ENCODE measurements around the gene PIK3C2G.

The PIK3C2G gene

DNA sequence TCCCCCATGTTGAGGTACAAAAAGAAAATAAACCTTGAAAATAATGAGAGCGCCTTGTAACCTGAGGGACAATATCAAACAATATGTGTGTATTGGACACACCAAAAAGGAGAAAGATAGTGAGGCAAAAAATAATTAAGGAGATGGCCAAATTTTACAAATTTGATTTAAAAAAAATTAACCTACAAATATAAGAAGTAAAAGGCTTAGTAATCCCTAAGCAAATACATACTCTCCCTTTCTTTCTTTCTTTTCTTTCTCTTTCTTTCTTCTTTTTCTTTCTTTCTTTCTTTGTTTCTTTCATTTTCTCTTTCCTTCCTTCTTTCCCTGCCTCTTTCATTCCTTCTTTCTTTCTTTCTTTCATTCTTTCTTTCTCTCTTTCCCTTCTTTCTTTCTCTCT is 133.4 kb downstream of the PIK3C2G start:
- no peak for DNase-seq (ENCODE audit: low read depth)
- no peak overlapping the region for H3K4me3 ChIP-seq (ENCODE audit: low read depth, low read length)

DNA sequence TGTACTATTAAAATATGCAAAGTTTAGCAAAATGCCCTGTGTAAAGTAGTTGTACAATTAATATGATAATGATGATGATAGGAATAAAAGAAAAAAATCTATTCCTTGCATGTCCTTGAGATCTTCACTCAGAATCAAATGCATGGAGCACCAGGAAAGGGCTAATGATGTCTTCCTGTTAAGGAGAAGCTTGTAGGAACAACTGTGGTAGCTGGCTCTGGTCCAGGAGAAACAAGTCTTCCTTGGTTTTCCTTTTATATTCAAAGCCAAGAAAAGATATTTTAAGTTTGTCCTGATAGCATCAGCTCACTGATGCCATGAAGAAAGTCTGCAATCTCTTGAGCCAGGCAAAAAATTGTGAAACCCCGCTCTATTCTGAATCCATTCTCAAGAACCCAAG is 138.9 kb downstream of the PIK3C2G start:
- peak; percentile 61 for DNase-seq (ENCODE audit: low read depth)
- H3K4me3 ChIP-seq (ENCODE audit: low read depth, low read length): no peak overlapping the region

DNA sequence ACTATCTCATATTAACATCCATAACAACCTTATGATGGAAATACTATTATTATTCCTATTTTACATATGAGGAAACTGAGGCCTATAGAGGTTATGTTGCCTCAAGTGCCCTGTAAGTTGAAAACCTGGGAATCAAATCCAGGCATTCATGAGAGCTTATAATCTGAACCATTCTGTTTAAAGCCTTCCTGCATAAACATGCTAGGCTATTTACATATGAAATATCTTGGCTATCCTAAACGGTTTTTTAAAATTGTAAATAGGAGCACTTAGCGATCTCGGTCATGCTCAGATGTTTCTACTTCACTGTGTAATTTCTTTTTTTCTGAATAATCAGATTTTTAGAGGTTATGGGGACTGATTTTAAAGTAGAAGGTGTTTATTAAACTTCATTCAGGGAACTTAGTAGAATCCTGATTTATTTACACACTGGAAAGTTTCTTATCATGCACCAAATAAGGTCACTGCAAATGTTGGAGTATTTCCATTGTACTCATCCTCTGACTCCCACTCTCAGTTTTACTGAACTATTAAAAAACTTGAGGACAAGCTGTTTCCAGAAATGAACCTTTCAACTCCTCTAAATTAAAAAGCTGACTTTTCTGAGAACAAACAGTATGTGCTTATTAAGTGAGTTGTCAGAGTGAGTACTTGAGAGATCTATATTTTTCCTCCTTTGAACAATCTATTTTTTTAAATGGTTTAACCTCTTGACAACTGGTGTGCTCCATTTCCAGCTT is 141.7 kb downstream of the PIK3C2G start:
- no peak for DNase-seq (ENCODE audit: low read depth)
- no peak overlapping the region for H3K4me3 ChIP-seq (ENCODE audit: low read depth, low read length)

DNA sequence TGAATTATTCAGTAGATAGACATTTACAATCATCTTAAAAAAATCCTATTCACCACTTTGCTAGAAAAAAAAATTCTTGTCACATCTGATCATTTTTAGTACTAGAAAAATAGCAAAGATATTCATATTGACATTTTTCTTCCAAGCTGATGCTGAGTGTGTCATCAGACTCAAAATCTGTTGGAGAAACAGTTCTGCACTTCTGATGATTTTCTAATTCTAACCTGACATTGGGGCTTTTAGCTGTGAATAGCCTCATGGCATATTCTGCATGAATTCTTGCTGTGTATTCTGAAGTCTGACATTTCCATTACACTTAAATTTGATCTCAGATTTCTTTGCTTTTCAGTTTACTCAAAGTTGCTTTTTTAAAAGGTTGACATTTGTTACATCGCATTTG is 150.1 kb downstream of the PIK3C2G start:
- no peak for DNase-seq (ENCODE audit: low read depth)

DNA sequence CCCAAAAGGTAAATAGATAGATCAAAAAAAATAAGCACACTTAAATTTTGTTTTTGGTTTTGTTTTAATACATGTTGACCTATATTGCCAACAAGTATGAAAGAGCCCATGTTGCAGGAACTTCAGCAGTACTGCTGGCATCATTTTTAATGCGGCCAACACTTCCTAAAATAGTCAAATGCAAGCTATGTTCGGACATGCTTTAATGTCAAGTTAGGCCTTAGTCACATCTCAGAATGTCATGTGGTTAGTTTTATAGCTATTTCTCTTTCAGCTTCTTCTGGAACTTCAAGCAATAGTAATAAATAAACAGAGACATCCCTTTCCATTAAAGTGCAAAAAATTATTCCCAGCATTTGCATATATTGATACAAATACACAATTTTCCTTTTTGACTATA is 153.4 kb downstream of the PIK3C2G start:
- no peak overlapping the region for H3K4me3 ChIP-seq (ENCODE audit: low read depth, low read length)
- DNase-seq (ENCODE audit: low read depth): no peak

More for the DNA sequence above, 150.1 kb downstream of the PIK3C2G start:
- no peak overlapping the region for H3K4me3 ChIP-seq (ENCODE audit: low read depth, low read length)

DNA sequence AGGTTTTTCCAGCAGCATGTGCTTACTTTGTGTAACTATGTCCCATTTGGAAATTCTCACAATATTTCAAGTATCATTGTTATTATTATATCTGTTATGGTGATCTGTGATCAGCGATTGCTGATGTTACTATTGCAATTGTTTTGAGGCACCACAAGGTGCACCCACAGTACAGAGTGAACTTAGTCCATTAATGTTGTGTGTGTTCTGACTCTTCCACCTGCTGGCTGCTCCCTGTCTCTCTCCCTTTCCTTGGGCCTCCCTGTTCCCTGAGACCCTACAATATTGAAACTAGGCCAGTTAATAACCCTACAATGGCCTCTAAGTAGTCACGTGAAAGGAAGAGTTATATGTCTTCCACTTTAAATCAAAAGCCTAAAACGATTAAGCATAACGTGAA is 153.9 kb downstream of the PIK3C2G start:
- H3K4me3 ChIP-seq (ENCODE audit: low read depth, low read length): no peak overlapping the region
- DNase-seq (ENCODE audit: low read depth): no peak

DNA sequence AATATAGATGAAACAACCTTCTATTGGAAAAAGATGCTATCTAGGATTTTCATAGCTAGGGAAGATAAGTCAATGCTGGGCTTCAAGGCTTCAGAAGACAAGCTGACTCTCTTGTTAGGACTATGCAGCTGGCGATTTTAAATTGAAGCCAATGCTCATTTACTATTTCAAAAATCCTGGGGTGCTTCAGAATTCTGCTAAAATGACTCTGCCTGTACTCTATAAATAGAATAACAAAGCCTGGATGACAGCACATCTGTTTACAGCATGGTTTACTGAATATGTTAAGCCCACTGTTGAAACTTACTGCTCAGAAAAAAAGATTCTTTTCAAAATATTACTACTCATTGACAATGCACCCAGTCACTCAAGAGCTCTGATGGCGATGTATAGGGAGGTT is 155.1 kb downstream of the PIK3C2G start:
- H3K4me3 ChIP-seq (ENCODE audit: low read depth, low read length): no peak overlapping the region
- DNase-seq (ENCODE audit: low read depth): no peak

DNA sequence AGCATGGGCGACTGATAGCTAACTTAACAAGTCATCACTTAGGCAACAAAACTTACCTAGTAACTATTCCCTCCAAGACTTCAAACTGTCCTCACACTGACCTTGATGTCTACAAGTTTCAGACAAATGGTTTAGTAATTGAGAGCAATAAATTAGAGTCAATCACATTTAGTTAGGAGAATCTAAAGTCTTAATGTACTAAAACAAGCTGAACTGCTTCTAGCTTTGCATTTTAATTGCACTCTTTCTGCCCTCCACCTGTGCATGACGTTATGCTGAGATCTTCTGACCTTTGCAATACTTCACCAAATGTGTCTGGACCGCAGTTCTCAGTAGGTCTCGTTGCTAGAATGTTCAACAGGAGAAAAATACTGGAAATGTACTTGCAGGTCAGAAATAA is 158.0 kb downstream of the PIK3C2G start:
- H3K4me3 ChIP-seq (ENCODE audit: low read depth, low read length): no peak overlapping the region

DNA sequence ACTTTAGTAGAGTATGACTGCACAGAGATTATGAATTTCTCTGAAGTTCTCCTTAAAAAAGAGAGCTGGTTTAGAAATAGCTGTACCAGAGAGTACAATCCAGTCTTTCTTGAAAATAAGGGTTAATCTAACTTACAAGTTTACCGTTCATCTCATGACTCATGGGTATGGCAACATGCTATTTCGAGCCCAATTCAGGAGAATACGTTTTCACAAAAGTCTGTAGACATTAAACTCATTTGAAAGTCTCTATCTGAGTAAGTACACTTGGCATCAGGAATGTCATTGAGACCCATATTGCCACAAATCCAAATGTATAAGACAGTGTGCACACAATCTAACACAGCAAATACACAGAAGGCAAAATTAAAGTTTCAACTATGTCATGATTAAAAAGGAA is 160.5 kb downstream of the PIK3C2G start:
- no peak overlapping the region for H3K4me3 ChIP-seq (ENCODE audit: low read depth, low read length)
- DNase-seq (ENCODE audit: low read depth): no peak

More for the DNA sequence above, 158.0 kb downstream of the PIK3C2G start:
- DNase-seq (ENCODE audit: low read depth): no peak

DNA sequence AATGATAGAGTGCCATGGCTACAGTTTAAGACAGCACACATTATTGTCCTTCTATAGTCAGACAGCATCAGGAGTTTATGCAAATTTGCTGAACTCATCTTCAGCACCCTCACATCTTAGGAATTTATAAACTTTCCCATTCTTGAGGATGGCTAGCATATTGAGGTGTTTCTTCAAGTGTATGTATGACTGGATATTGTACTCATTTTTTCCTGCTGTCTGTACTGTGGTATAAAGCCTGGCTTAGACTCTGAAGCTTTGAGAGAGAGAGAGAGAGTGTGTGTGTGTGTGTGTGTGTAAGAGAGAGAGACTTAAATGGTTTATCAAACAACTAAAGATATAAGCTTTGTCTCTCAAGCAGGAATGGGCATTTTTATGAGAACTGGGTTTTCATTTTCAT is 161.6 kb downstream of the PIK3C2G start:
- DNase-seq (ENCODE audit: low read depth): no peak
- no peak overlapping the region for H3K4me3 ChIP-seq (ENCODE audit: low read depth, low read length)

DNA sequence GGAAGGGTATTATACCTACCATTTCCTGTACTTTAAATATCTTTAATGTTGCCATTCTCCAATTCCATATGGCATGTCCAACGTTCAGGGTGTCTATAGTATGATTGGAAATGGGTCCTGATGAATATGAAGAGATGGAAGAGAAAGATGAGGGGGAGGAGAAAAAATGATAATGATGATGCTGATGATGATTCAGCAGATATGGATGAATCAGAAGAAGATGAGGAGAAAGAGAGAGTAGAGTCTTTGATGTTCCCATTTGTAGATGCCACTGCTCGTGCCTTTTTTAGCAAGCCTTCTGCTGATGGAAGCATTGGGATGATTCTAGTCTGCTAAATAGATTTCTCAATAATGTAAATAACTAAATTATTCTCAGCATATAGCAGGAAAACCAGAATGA is 163.5 kb downstream of the PIK3C2G start:
- no peak for DNase-seq (ENCODE audit: low read depth)

DNA sequence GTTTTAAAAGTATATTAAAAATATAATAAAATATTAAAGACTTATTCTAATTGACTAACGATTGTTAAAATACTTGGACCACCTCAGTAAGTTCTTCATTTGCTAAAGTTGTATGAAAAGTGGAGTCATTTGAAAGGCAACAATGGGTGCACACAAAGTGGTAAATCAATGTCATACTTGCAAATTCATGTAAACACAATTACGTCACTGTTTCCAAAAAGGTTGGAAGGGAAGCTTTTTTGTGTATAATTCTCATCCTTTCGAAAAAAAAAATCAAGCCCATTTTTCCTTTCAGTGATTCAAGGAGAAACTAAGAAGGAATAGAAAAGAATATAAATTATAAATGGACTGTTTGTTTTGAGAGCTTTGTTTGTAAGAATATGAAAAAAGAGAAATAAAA is 166.2 kb downstream of the PIK3C2G start:
- DNase-seq (ENCODE audit: low read depth): no peak
- H3K4me3 ChIP-seq (ENCODE audit: low read depth, low read length): no peak overlapping the region

More for the DNA sequence above, 163.5 kb downstream of the PIK3C2G start:
- no peak overlapping the region for H3K4me3 ChIP-seq (ENCODE audit: low read depth, low read length)

DNA sequence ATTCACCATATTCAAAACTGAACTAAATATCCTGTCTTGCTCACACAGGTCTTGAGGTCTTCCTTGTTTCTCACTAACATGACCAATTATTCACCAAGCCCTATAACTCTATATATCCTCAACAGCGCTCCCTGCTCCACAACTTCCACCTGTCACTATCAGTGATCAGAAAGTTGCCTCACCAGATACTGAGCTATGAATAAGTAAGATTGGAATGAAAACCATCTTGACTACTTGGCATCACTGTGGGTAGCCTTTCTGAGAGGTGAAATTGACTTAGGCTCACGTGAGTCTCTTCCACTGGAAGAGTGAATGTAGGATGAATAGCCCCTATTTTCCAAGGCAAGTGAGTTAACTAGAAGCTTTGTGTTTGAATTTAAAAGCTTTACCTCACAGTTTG is 167.1 kb downstream of the PIK3C2G start:
- no peak overlapping the region for H3K4me3 ChIP-seq (ENCODE audit: low read depth, low read length)
- no peak for DNase-seq (ENCODE audit: low read depth)

DNA sequence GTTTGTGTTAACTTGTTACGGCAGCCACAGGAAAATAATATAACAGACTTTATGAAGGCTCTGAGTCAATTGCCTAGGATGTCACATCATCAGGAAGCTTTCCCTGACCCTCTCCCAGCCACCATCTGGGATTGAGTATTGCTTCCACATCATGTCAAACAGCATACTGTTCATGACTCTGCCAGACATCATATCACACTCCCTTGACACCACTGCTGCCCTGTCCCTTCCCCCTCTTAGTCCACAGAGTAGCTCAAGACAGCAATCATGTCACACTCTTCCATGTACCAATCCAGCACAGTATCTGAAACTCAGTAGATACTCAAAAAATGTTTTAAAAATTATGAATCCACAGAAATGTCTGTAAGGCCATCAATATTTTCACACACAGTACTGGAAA is 168.0 kb downstream of the PIK3C2G start:
- no peak for DNase-seq (ENCODE audit: low read depth)
- H3K4me3 ChIP-seq (ENCODE audit: low read depth, low read length): no peak overlapping the region

DNA sequence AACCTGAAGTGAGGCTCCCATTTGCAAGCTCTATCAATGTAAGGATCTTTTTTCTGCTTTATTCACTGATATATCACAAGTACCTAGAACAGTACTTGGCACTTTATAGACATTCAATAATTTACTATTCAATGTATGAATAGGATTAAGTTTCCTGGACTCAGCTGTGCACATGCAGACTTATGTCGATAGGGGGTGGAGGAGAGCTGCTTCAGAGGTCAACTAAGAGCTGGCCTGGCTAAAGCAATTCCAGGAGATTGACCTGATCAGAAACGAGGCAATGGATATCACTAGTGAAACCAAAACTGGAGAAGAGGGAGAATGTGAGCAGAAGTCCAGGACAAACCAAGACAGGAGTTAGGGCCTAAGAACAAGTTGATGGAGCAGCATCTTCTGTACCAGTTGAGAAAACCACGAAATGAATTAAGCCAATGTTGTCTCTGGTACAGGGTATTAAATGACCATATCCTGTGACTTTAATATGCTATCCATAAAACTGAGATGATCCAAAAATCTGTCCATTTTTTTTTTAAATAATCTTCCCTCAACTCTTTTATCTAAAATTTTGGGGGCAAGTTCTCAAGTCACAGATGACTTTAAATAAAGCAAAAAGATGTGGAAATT is 169.2 kb downstream of the PIK3C2G start:
- DNase-seq (ENCODE audit: low read depth): no peak
- no peak overlapping the region for H3K4me3 ChIP-seq (ENCODE audit: low read depth, low read length)

DNA sequence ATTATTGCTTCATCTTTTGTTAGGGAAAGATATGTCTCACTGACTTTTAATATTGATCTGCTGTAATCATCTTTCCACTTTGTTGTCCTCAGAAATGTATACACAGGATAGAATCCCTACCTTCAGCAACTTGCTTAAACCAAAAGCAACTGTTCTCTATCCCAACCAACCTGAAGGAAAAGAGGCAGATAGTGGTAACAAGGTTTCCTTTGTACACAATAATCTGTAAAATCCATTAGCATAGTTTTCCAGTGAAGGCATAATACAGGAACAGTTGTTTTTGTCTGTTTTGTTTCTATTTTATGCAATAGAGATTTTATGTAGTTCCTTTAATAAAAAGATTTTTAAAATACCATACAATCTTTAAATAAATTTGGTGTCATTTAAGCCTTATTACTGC is 170.5 kb downstream of the PIK3C2G start:
- no peak for DNase-seq (ENCODE audit: low read depth)

DNA sequence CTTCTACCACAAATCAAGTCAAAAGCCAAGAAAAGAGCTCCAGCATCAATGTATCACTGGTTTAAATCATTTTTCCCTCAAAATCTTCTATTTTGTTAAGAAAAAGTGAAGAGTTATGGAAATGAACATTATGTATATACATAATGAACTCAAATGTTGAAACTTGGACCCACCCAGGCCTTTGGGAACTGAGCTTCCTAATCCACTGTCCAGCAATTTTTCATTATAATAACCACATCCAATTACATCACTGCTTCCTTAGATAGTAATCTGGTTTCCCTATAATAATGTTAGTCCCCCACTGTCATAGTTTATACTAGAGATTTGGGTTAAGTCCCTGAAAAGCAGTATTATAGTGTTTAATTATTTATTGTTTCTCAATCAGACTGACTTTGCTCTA is 170.9 kb downstream of the PIK3C2G start:
- DNase-seq (ENCODE audit: low read depth): no peak

More for the DNA sequence above, 170.5 kb downstream of the PIK3C2G start:
- no peak overlapping the region for H3K4me3 ChIP-seq (ENCODE audit: low read depth, low read length)

DNA sequence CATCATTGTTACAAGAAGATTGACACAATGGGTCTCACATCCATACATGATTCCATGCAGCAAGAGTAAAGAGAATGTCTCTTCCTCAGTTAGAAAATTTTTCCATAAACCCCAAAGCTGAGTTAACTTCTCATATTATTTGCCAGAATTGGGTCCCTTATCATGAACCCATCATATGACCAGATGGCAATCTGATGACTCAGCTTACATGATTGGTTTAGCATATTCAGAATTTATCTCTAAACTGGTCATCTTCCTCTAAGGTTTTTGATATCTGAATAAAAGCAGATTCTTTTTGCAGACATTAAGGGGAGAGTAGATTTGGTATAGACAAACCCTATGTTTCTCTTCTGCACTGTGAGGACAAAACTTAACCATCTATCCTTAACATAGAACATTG is 174.9 kb downstream of the PIK3C2G start:
- no peak for DNase-seq (ENCODE audit: low read depth)
- no peak overlapping the region for H3K4me3 ChIP-seq (ENCODE audit: low read depth, low read length)

More for the DNA sequence above, 170.9 kb downstream of the PIK3C2G start:
- no peak overlapping the region for H3K4me3 ChIP-seq (ENCODE audit: low read depth, low read length)

DNA sequence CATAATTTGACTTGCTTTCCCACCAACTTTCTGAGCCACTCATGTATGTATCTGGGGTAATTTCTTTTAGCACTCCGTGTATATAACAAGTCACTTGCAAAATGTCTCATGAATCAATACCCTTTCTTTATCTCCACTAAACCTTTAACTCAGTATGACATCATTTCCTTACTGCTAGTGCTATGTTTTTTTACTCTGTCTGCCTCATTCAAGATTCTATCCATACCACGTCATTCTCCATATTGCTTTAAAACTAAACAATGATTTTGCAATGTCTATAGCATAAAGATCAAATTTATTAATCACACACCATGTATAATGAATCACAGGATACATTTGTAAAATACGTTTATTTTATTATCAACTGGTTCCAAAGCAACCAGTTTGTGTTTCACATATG is 178.2 kb downstream of the PIK3C2G start:
- DNase-seq (ENCODE audit: low read depth): peak; percentile 57
- no peak overlapping the region for H3K4me3 ChIP-seq (ENCODE audit: low read depth, low read length)

DNA sequence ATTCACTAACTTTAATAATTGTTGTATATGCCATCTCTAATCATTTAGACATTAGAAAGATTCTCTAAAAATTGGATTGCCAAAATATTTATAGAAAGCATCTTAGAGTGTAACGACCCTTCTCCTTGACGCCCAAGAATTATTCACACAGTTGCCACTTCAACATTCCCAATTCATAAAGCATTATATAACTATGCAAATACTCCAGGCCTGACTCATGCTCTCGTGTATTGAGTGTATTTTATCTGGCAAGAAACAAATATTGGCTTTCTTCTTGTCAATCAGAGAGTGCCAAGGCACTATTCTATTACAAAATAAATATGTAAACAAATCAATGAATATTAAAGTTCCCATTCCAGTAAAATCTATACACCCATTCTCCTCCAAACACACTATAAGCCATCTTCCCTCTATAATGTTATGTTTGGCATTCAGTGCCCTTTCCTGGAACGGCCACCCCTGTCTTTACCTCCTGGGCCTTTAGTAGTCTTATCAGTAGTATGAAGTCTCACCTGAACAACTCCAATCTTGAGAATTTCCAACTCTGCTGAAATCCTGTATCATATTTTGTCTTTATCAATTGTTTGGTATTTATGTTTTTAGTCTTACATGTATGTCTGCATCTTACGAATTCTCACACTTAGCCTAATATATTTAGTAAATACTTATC is 182.6 kb downstream of the PIK3C2G start:
- no peak for DNase-seq (ENCODE audit: low read depth)

More for the DNA sequence above, 182.6 kb downstream of the PIK3C2G start:
- no peak overlapping the region for H3K4me3 ChIP-seq (ENCODE audit: low read depth, low read length)

All from skeletal muscle cell (primary cell).